Measurements from ENCODE around the gene C2CD4C. TPM values are rescaled to one million over a fixed set of nuclear protein-coding genes. Genes with fewer than 3 reads are reported as not detected.

The C2CD4C gene
- total RNA-seq, 4 donors from 2014 or later, result 0.54 to 14.7 (median 4.9) TPM

GRCh38 chr19:438416-438958, 29.5 kb upstream of the C2CD4C start:
- no peaks in the 10 kb centered on the region for H3K4me1 ChIP-seq
- 66 to 73% methylated on average over 2 to 15 of the region's 29 CpGs for WGBS, 2 donors
- H3K4me3 ChIP-seq (replicated peaks in 1 of 3), result no peak overlapping the region
- no peak overlapping the region for H3K27ac ChIP-seq
- no peaks in the 10 kb centered on the region for H3K9me3 ChIP-seq
- peaks cover 5 to 7% of the 10 kb centered on the region in 2 donors for H3K36me3 ChIP-seq
- no peak for DNase-seq
- H3K27me3 ChIP-seq, result no peaks in the 10 kb centered on the region
- intact Hi-C loops (cut with DNase I), result no loop called here
- TF ChIP-seq POLR2A (IDR thresholded peaks at IDR 0.05), result no peak
- TF ChIP-seq CTCF (IDR thresholded peaks at IDR 0.05), result no peak

- no peak for DNase-seq
- TF ChIP-seq POLR2A (IDR thresholded peaks at IDR 0.05), result no peak
- TF ChIP-seq CTCF (IDR thresholded peaks at IDR 0.05), result no peak
- no peaks in the 10 kb centered on the region for H3K9me3 ChIP-seq
Measured at GRCh38 chr19:437041-437440, 28.1 kb upstream of the C2CD4C start.

GRCh38 chr19:436413-436950, 27.5 kb upstream of the C2CD4C start:
- no peak overlapping the region for H3K27ac ChIP-seq
- intact Hi-C loops (cut with DNase I), result no loop called here
- H3K36me3 ChIP-seq, result peaks cover 5 to 7% of the 10 kb centered on the region in 2 donors
- H3K4me1 ChIP-seq, result no peaks in the 10 kb centered on the region
- no peaks in the 10 kb centered on the region for H3K27me3 ChIP-seq
- no peak overlapping the region for H3K4me3 ChIP-seq (replicated peaks in 1 of 3)
- H3K9me3 ChIP-seq, result no peaks in the 10 kb centered on the region
- no peak for DNase-seq
- 83 to 89% methylated on average over 25 to 27 of the region's 29 CpGs for WGBS, 2 donors
- no peak for TF ChIP-seq POLR2A (IDR thresholded peaks at IDR 0.05)

More at GRCh38 chr19:437041-437440, 28.1 kb upstream of the C2CD4C start:
- peaks cover 5 to 7% of the 10 kb centered on the region in 2 donors for H3K36me3 ChIP-seq
- no peak overlapping the region for H3K27ac ChIP-seq
- no peaks in the 10 kb centered on the region for H3K4me1 ChIP-seq
- WGBS, 2 donors, result 90% methylated on average over 22 of the region's 22 CpGs
- no peak overlapping the region for H3K4me3 ChIP-seq (replicated peaks in 1 of 3)
- H3K27me3 ChIP-seq, result no peaks in the 10 kb centered on the region
- intact Hi-C loops (cut with DNase I), result no loop called here

GRCh38 chr19:435707-436412, 26.9 kb upstream of the C2CD4C start:
- H3K27me3 ChIP-seq, result no peaks in the 10 kb centered on the region
- WGBS, 2 donors, result 77 to 81% methylated on average over 24 of the region's 33 CpGs

More at GRCh38 chr19:435707-436412, 26.9 kb upstream of the C2CD4C start:
- H3K36me3 ChIP-seq, result peaks cover 5 to 7% of the 10 kb centered on the region in 2 donors
- no peak overlapping the region for H3K27ac ChIP-seq
- H3K4me3 ChIP-seq (replicated peaks in 1 of 3), result no peak overlapping the region
- no peak for DNase-seq
- no peaks in the 10 kb centered on the region for H3K4me1 ChIP-seq
- TF ChIP-seq CTCF (IDR thresholded peaks at IDR 0.05) (no peak), POLR2A (IDR thresholded peaks at IDR 0.05) (no peak)
- intact Hi-C loops (cut with DNase I), result no loop called here
- H3K9me3 ChIP-seq, result no peaks in the 10 kb centered on the region
